Tibial artery (tissue), 4 donors: Measurements from ENCODE around the gene AP5M1.
"Not testable (repeated sequence)": the region's sequence is repeated elsewhere in the genome, so short reads cannot be mapped to it uniquely, and the experiment has no call there.

Experiments used
- DNase-seq, 2 donors: peaks; one replicate each; pipeline ENCODE4 v3.0.0-alpha.2; 2019
- H3K27ac ChIP-seq, 2 donors: fragments of 200-600 bp; sonication (generic) in 1 of 2; 1 replicate in 1 of 2; 2 replicates in 1 of 2; pipeline ENCODE4 v1.5.1; 2018 to 2019; ENCODE audit warnings: mild to moderate bottlenecking in 1 of 2
- H3K27me3 ChIP-seq, 2 donors: fragments of 200-600 bp; sonication (generic) in 1 of 2; one replicate each; pipeline versions ENCODE4 v1.5.1 to v1.6.0; 2016 to 2019
- H3K36me3 ChIP-seq, 3 donors: fragments of 200-600 bp; sonication (generic) in 2 of 3; one replicate each; pipeline ENCODE4 v1.5.1; 2016 to 2019; ENCODE audit warnings: mild to moderate bottlenecking in 2 of 3
- H3K4me1 ChIP-seq, 4 donors: fragments of 200-600 bp; sonication (generic) in 2 of 4; 1 replicate in 3 of 4; 2 replicates in 1 of 4; pipeline ENCODE4 v1.5.1; 2016 to 2019
- H3K4me3 ChIP-seq, 2 donors: fragments of 200-600 bp; sonication (generic) in 1 of 2; 1 replicate in 1 of 2; 2 replicates in 1 of 2; pipeline ENCODE4 v1.5.1; 2018 to 2019; ENCODE audit warnings: mild to moderate bottlenecking in 2 of 2
- H3K9me3 ChIP-seq, 3 donors: fragments of 200-600 bp; sonication (generic) in 1 of 3; one replicate each; pipeline ENCODE4 v1.5.1; 2016 to 2019
- CTCF ChIP-seq, 2 experiments: fragments of 200-600 bp in 1 of 2; fragments of 450-650 bp in 1 of 2; IDR thresholded peaks; one replicate each; pipeline ENCODE4 v1.5.1; 2017 to 2019; ENCODE audit warnings: antibody characterized with exemption in 2 of 2, mild to moderate bottlenecking in 1 of 2, moderate library complexity in 1 of 2
- intact Hi-C: fragments of 100-400 bp; cut with DNase I; formaldehyde crosslinking; loops from one replicate; pipeline ENCODE4 v1.15.0; 2023; ENCODE audit warnings: low total_unique reads

Gene AP5M1

GRCh38 chr14:57268161-57269069, at the start of gene AP5M1, which contains the start of gene EXOC5:
TSS of gene AP5M1 (plus strand) at chr14:57268971. CDS start at chr14:57269315, 344 bp downstream.
TSS of gene EXOC5 (minus strand) at chr14:57268905. CDS start at chr14:57268648, 257 bp downstream.
- intact Hi-C loops, result loop anchor here (10.0 kb wide), 2 partner anchors 126 to 926 kb away; partner anchors contain the start of gene NAA30
- no peak for TF ChIP-seq CTCF (IDR thresholded peaks at IDR 0.05)

GRCh38 chr14:57221931-57222330, 46.8 kb upstream of the AP5M1 start:
- no peaks in the 10 kb centered on the region for H3K27me3 ChIP-seq
- no peaks in the 10 kb centered on the region for H3K4me1 ChIP-seq
- intact Hi-C loops, result no loop called here
- no peaks in the 10 kb centered on the region for H3K9me3 ChIP-seq
- H3K4me3 ChIP-seq, result no peak overlapping the region
- DNase-seq, result no peak
- H3K27ac ChIP-seq, result no peak overlapping the region
- peaks cover 21 to 47% (median 29%) of the 10 kb centered on the region in 3 donors for H3K36me3 ChIP-seq
- TF ChIP-seq CTCF (IDR thresholded peaks at IDR 0.05), result no peak

More at GRCh38 chr14:57268161-57269069, at the start of gene AP5M1, which contains the start of gene EXOC5:
- Histone ChIP-seq H3K36me3 (no peaks in the 10 kb centered on the region), H3K27me3 (no peaks in the 10 kb centered on the region), H3K4me3 (peak within 1 kb of the TSS; percentile 90 to 99), H3K4me1 (peaks cover 0 to 47% (median 17%) of the 10 kb centered on the region in 4 donors), H3K9me3 (no peaks in the 10 kb centered on the region), H3K27ac (peak within 1 kb of the TSS; percentile 97 to 98)
- DNase-seq, result peak; percentile 93 to 95

GRCh38 chr14:57227083-57227482, 41.7 kb upstream of the AP5M1 start:
- intact Hi-C loops, result no loop called here
- no peak overlapping the region for H3K4me3 ChIP-seq
- H3K9me3 ChIP-seq, result no peaks in the 10 kb centered on the region
- H3K36me3 ChIP-seq, result peaks cover 34 to 40% (median 36%) of the 10 kb centered on the region in 3 donors
- H3K27ac ChIP-seq, result no peak overlapping the region
- TF ChIP-seq CTCF (IDR thresholded peaks at IDR 0.05), result no peak
- no peaks in the 10 kb centered on the region for H3K4me1 ChIP-seq
- no peaks in the 10 kb centered on the region for H3K27me3 ChIP-seq
- no peak for DNase-seq

- H3K9me3 ChIP-seq, H3K4me1 ChIP-seq, H3K4me3 ChIP-seq, DNase-seq, H3K27me3 ChIP-seq, intact Hi-C loops, H3K27ac ChIP-seq: not testable (repeated sequence)
- H3K36me3 ChIP-seq, result peaks cover 42 to 45% (median 42%) of the 10 kb centered on the region in 3 donors
Observed at GRCh38 chr14:57228320-57228719, 40.5 kb upstream of the AP5M1 start.

- no peaks in the 10 kb centered on the region for H3K9me3 ChIP-seq
- peaks cover 48 to 60% (median 57%) of the 10 kb centered on the region in 3 donors for H3K36me3 ChIP-seq
- H3K27me3 ChIP-seq, result no peaks in the 10 kb centered on the region
- H3K4me3 ChIP-seq, result no peak overlapping the region
- H3K27ac ChIP-seq, result no peak overlapping the region
- intact Hi-C loops, result loop anchor here (5.0 kb wide), 1 partner anchor 990 kb away; no protein-coding TSS in a partner anchor
- DNase-seq, result no peak
- no peak for TF ChIP-seq CTCF (IDR thresholded peaks at IDR 0.05)
- H3K4me1 ChIP-seq, result no peaks in the 10 kb centered on the region
Observed at GRCh38 chr14:57232006-57232405, 36.8 kb upstream of the AP5M1 start.

GRCh38 chr14:57240115-57240514, 28.7 kb upstream of the AP5M1 start:
- H3K4me1 ChIP-seq, H3K27ac ChIP-seq, H3K4me3 ChIP-seq, H3K27me3 ChIP-seq, intact Hi-C loops, H3K9me3 ChIP-seq, DNase-seq: not testable (repeated sequence)
- peaks cover 0 to 23% (median 20%) of the 10 kb centered on the region in 3 donors for H3K36me3 ChIP-seq
